AG09309 (cell line): ENCODE measurements around the gene PFKL.
"Not testable (repeated sequence)": the region's sequence is repeated elsewhere in the genome, so short reads cannot be mapped to it uniquely, and the experiment has no call there.

Experiments used
- DNase-seq: peaks from one replicate; pipeline ENCODE4 v3.0.0-alpha.2; 2010; ENCODE audit warnings: low read depth
- H3K4me3 ChIP-seq: 2 replicates; pipeline ENCODE4 v1.5.1; 2011; ENCODE audit warnings: mild to moderate bottlenecking, low read depth, low read length, moderate library complexity; ENCODE audit not compliant: control insufficient read depth
- CTCF ChIP-seq: IDR thresholded peaks from 2 replicates; pipeline ENCODE4 v1.5.1; 2011; ENCODE audit warnings: mild to moderate bottlenecking, low read depth, low read length, inconsistent platforms; ENCODE audit not compliant: insufficient read depth, control insufficient read depth; ENCODE audit errors: missing control alignments

The PFKL gene

GRCh38 chr21:44279354-44280260 lies 20.2 kb upstream of the PFKL start:
- TF ChIP-seq CTCF: no peak
- DNase-seq: no peak
- no peak overlapping the region for H3K4me3 ChIP-seq

- no peak for TF ChIP-seq CTCF
- no peak overlapping the region for H3K4me3 ChIP-seq
- DNase-seq: no peak
These were observed 18.1 kb upstream of the PFKL start for GRCh38 chr21:44281801-44282200.

GRCh38 chr21:44282370-44282769 lies 17.5 kb upstream of the PFKL start:
- no peak for DNase-seq
- no peak for TF ChIP-seq CTCF
- no peak overlapping the region for H3K4me3 ChIP-seq

- not testable (repeated sequence) for DNase-seq, H3K4me3 ChIP-seq
These were observed 16.6 kb upstream of the PFKL start for GRCh38 chr21:44283211-44283785.

GRCh38 chr21:44283948-44284347 lies 15.9 kb upstream of the PFKL start:
- no peak for TF ChIP-seq CTCF
- no peak overlapping the region for H3K4me3 ChIP-seq
- no peak for DNase-seq

GRCh38 chr21:44285138-44285992 lies 14.5 kb upstream of the PFKL start, which contains the start of gene AIRE:
Gene AIRE (plus strand): TSS chr21:44285876. CDS start chr21:44286007, 131 bp downstream.
- H3K4me3 ChIP-seq: no peak within 1 kb of the TSS
- no peak for TF ChIP-seq CTCF
- no peak for DNase-seq

- DNase-seq: no peak
- H3K4me3 ChIP-seq: no peak overlapping the region
- TF ChIP-seq CTCF: no peak
These were observed 13.7 kb upstream of the PFKL start for GRCh38 chr21:44286086-44286715.
